GM19397 (cell line): ENCODE data around the gene PRR7.

Experiments
- ATAC-seq: cut with Tn5 transposase; IDR thresholded peaks from one replicate; pipeline ENCODE4 v1.9.1; 2021; ENCODE audit warnings: mild to moderate bottlenecking, moderate library complexity; ENCODE audit not compliant: unreplicated experiment

The PRR7 gene

GRCh38 chr5:177423671-177424070, 22.9 kb upstream of the PRR7 start:
- no peak for ATAC-seq

GRCh38 chr5:177425196-177425800, 21.3 kb upstream of the PRR7 start:
- no peak for ATAC-seq

GRCh38 chr5:177425801-177426565, 20.6 kb upstream of the PRR7 start:
- ATAC-seq = peak; percentile 72

- peak; percentile 54 for ATAC-seq
These were observed 19.9 kb upstream of the PRR7 start, which contains the start of gene GRK6 for GRCh38 chr5:177426566-177427210. Gene GRK6, plus strand, starts transcription at chr5:177426676. Its CDS starts 170 bp downstream, at chr5:177426846.

- no peak for ATAC-seq
These were observed 19.3 kb upstream of the PRR7 start for GRCh38 chr5:177427211-177427822.

- ATAC-seq = no peak
These were observed 18.6 kb upstream of the PRR7 start for GRCh38 chr5:177427919-177428573.

- no peak for ATAC-seq
These were observed 17.9 kb upstream of the PRR7 start for GRCh38 chr5:177428574-177429217.

GRCh38 chr5:177429248-177430040, 17.2 kb upstream of the PRR7 start:
- ATAC-seq = no peak

GRCh38 chr5:177430140-177430951, 16.3 kb upstream of the PRR7 start:
- no peak for ATAC-seq

GRCh38 chr5:177430972-177431316, 15.7 kb upstream of the PRR7 start:
- ATAC-seq = no peak

- peak; percentile 45 for ATAC-seq
These were observed 15.1 kb upstream of the PRR7 start for GRCh38 chr5:177431317-177432142.

GRCh38 chr5:177432143-177432838, 14.3 kb upstream of the PRR7 start:
- ATAC-seq = no peak

- ATAC-seq = no peak
These were observed 13.6 kb upstream of the PRR7 start for GRCh38 chr5:177432839-177433657.

GRCh38 chr5:177433658-177434217, 12.9 kb upstream of the PRR7 start:
- no peak for ATAC-seq

- no peak for ATAC-seq
These were observed 12.2 kb upstream of the PRR7 start for GRCh38 chr5:177434437-177434836.
